SK-N-SH (cell line): ENCODE measurements around the gene TBK1. TPM values are rescaled to one million over a fixed set of nuclear protein-coding genes. Genes with fewer than 3 reads are reported as not detected.

Experiments used
- CTCF ChIA-PET: fragments of 300-600, 350-600 bp; formaldehyde crosslinking; extraction: SDS; loops from one replicate; lab custom pipeline; 2021; lab: Yijun Ruan, JAX
- POLR2A ChIA-PET: fragments of 350-600 bp; sonication (Branson Sonifier 250); formaldehyde crosslinking; extraction: SDS; loops from one replicate; lab custom pipeline; 2020; ENCODE audit warnings: antibody characterized with exemption, inconsistent platforms; lab: Yijun Ruan, JAX
- DNase-seq: peaks from one replicate; pipeline ENCODE4 v3.0.0; 2012
- H2AFZ ChIP-seq: fragments of 200-600 bp; sonication (generic); 2 replicates; pipeline ENCODE4 v1.8.1; 2016; ENCODE audit warnings: antibody characterized with exemption, mild to moderate bottlenecking, low read depth
- H3F3A ChIP-seq: fragments of 200-600 bp; sonication (generic); replicated peaks from 2 replicates; pipeline ENCODE3; 2016; ENCODE audit warnings: antibody characterized with exemption, mild to moderate bottlenecking; ENCODE audit not compliant: insufficient read depth
- H3K27ac ChIP-seq, 2 experiments: fragments of 200-500 bp in 1 of 2; fragments of 200-600 bp in 1 of 2; sonication (Bioruptor generic) in 1 of 2; sonication (generic), shearing (Covaris generic) in 1 of 2; 2 replicates each; pipeline versions ENCODE4 v1.5.1 to v1.6.1; 2014 to 2016; ENCODE audit warnings: low read depth in 2 of 2, inconsistent platforms in 1 of 2, low read length in 1 of 2, mild to moderate bottlenecking in 1 of 2, mixed read lengths in 1 of 2
- H3K27me3 ChIP-seq: fragments of 200-600 bp; sonication (generic), shearing (Covaris generic); 2 replicates; pipeline ENCODE4 v1.6.1; 2016; ENCODE audit warnings: mixed run types; ENCODE audit not compliant: insufficient read depth
- H3K36me3 ChIP-seq, 2 experiments: fragments of 200-500 bp in 1 of 2; fragments of 200-600 bp in 1 of 2; sonication (Bioruptor generic) in 1 of 2; sonication (generic) in 1 of 2; replicated peaks in 1 of 2; 2 replicates each; pipeline versions ENCODE3 to v1.5.1; 2014 to 2016; ENCODE audit warnings: low read length in 1 of 2, mild to moderate bottlenecking in 1 of 2; ENCODE audit not compliant: insufficient read depth in 2 of 2, control insufficient read depth in 1 of 2
- H3K4me1 ChIP-seq, 2 experiments: fragments of 200-500 bp in 1 of 2; fragments of 200-600 bp in 1 of 2; sonication (Bioruptor generic) in 1 of 2; sonication (generic), shearing (Covaris generic) in 1 of 2; 2 replicates each; pipeline versions ENCODE4 v1.5.1 to v1.6.1; 2014 to 2016; ENCODE audit warnings: low read depth in 1 of 2, low read length in 1 of 2, mixed run types in 1 of 2; ENCODE audit not compliant: insufficient read depth in 2 of 2, control insufficient read depth in 1 of 2
- H3K4me2 ChIP-seq: fragments of 200-600 bp; sonication (generic), shearing (Covaris generic); 2 replicates; pipeline ENCODE4 v1.6.1; 2017; ENCODE audit warnings: mixed run types
- H3K4me3 ChIP-seq, 2 experiments: fragments of 200-500 bp in 1 of 2; fragments of 200-600 bp in 1 of 2; sonication (Bioruptor generic) in 1 of 2; sonication (generic), shearing (Covaris generic) in 1 of 2; 2 replicates each; pipeline versions ENCODE4 v1.5.1 to v1.8.1; 2014 to 2016; ENCODE audit warnings: low read depth in 2 of 2, inconsistent platforms in 1 of 2, low read length in 1 of 2, mild to moderate bottlenecking in 1 of 2, mixed read lengths in 1 of 2, moderate library complexity in 1 of 2
- H3K79me2 ChIP-seq: fragments of 200-600 bp; sonication (generic); 2 replicates; pipeline ENCODE4 v1.8.1; 2017; ENCODE audit warnings: mild to moderate bottlenecking; ENCODE audit not compliant: insufficient read depth
- H3K9ac ChIP-seq: fragments of 200-600 bp; sonication (generic); 2 replicates; pipeline ENCODE4 v1.6.1; 2017; ENCODE audit warnings: mixed run types
- H3K9me2 ChIP-seq: fragments of 200-600 bp; sonication (generic); 2 replicates; pipeline ENCODE4 v1.6.1; 2017; ENCODE audit warnings: mixed run types
- H3K9me3 ChIP-seq: fragments of 200-600 bp; sonication (generic); 2 replicates; pipeline ENCODE4 v1.6.1; 2017; ENCODE audit warnings: mixed run types, mild to moderate bottlenecking, moderate library complexity
- H4K20me1 ChIP-seq: fragments of 200-600 bp; sonication (generic); 2 replicates; pipeline ENCODE4 v1.6.1; 2017; ENCODE audit warnings: mild to moderate bottlenecking, mixed run types; ENCODE audit not compliant: insufficient read depth
- CTCF ChIP-seq: fragments of 200-600 bp; sonication (generic); IDR thresholded peaks from 2 replicates; pipeline ENCODE4 v1.6.1; 2017; ENCODE audit warnings: antibody characterized with exemption, mild to moderate bottlenecking, moderate library complexity
- EP300 ChIP-seq, 2 experiments: IDR thresholded peaks; 2 replicates each; pipeline versions ENCODE4 v1.4.0 to v1.6.1; 2012; ENCODE audit warnings: borderline replicate concordance in 1 of 2, low read depth in 1 of 2, low read length in 1 of 2
- FOSL2 ChIP-seq: IDR thresholded peaks from 2 replicates; pipeline ENCODE4 v1.4.0; 2012; ENCODE audit warnings: low read depth, mild to moderate bottlenecking, moderate library complexity, borderline replicate concordance
- FOXM1 ChIP-seq: IDR thresholded peaks from 2 replicates; pipeline ENCODE4 v1.4.0; 2012; ENCODE audit warnings: low read depth, mild to moderate bottlenecking
- GABPA ChIP-seq: IDR thresholded peaks from 2 replicates; pipeline ENCODE4 v1.4.0; 2012; ENCODE audit warnings: low read depth, mild to moderate bottlenecking
- MAX ChIP-seq: IDR thresholded peaks from 2 replicates; pipeline ENCODE4 v1.4.0; 2012; ENCODE audit warnings: low read depth
- MEF2A ChIP-seq: IDR thresholded peaks from 2 replicates; pipeline ENCODE4 v1.4.0; 2012; ENCODE audit warnings: low read depth, borderline replicate concordance
- PBX3 ChIP-seq: IDR thresholded peaks from 2 replicates; pipeline ENCODE4; 2012
- POLR2AphosphoS5 ChIP-seq: IDR thresholded peaks from 2 replicates; pipeline ENCODE4 v1.6.1; 2012; ENCODE audit warnings: low read depth, low read length
- RAD21 ChIP-seq: IDR thresholded peaks from 2 replicates; pipeline ENCODE4 v1.6.1; 2012; ENCODE audit warnings: mild to moderate bottlenecking, low read length
- RCOR1 ChIP-seq: fragments of 150-350 bp; IDR thresholded peaks from 2 replicates; pipeline ENCODE4 v1.6.1; 2017; ENCODE audit warnings: antibody characterized with exemption, low read length
- SMC3 ChIP-seq: IDR thresholded peaks from 2 replicates; pipeline ENCODE4 v1.6.1; 2012; ENCODE audit warnings: low read depth, low read length, improper control_type of control experiment
- USF1 ChIP-seq: IDR thresholded peaks from 2 replicates; pipeline ENCODE4 v1.4.0; 2012; ENCODE audit warnings: low read depth, borderline replicate concordance
- USF2 ChIP-seq: fragments of 150-350 bp; IDR thresholded peaks from 2 replicates; pipeline ENCODE4 v1.6.1; 2017; ENCODE audit warnings: antibody characterized with exemption, low read length, low read depth, borderline replicate concordance
- WGBS: methylation state at CpG from one replicate; pipeline ENCODE4 v1.1.6; 2017; ENCODE audit warnings: low lambda C conversion rate; 5-methylcytosine and 5-hydroxymethylcytosine counted together
- polyA plus RNA-seq, 3 experiments: library from polyadenylated mRNA; depleted of rRNA; stranded (reverse); fragments of >200 nt; gene quantifications; 2 replicates each; pipeline ENCODE4 v1.2.3, GENCODE V29; 2012

TBK1 gene
- polyA plus RNA-seq, 1 of the 3 experiments (the other 2 are of a cell fraction), result 8.2 TPM

- no peak overlapping the region for H3K27ac ChIP-seq
- H3K4me3 ChIP-seq, result no peak overlapping the region
- no peak for DNase-seq
- TF ChIP-seq RAD21, result no peak
- no peak for TF ChIP-seq USF1
- TF ChIP-seq GABPA, result no peak
- no peak for TF ChIP-seq EP300 (IDR thresholded peaks at IDR 0.05; ENCODE audit: borderline replicate concordance in 1 of 2, low read depth in 1 of 2, low read length in 1 of 2)
- no peak for TF ChIP-seq FOSL2
- no peak for TF ChIP-seq FOXM1
- TF ChIP-seq POLR2AphosphoS5, result no peak
- TF ChIP-seq RCOR1, result no peak
- no peak for TF ChIP-seq MEF2A
- no peak for TF ChIP-seq PBX3
- no peak for TF ChIP-seq CTCF
- TF ChIP-seq SMC3, result no peak
- no peak for TF ChIP-seq USF2
- no peak for TF ChIP-seq MAX
- H3K9me3 ChIP-seq, result no peaks in the 10 kb centered on the region
- peaks cover 0 to 9% of the 10 kb centered on the region in 2 experiments; a peak in 1 of 4 replicates for H3K4me1 ChIP-seq
- no peaks in the 10 kb centered on the region for H3K79me2 ChIP-seq
- no peak overlapping the region for H3K4me2 ChIP-seq
- CTCF ChIA-PET, result no interaction called here
- POLR2A ChIA-PET, result no interaction called here
- H3K36me3 ChIP-seq, result no peaks in the 10 kb centered on the region
- no peak overlapping the region for H2AFZ ChIP-seq
- 73% methylated on average over 2 of the region's 2 CpGs for WGBS
- H3K9ac ChIP-seq, result no peak overlapping the region
- no peaks in the 10 kb centered on the region for H3K27me3 ChIP-seq
- no peaks in the 10 kb centered on the region for H3F3A ChIP-seq
- no peaks in the 10 kb centered on the region for H3K9me2 ChIP-seq
- no peaks in the 10 kb centered on the region for H4K20me1 ChIP-seq
Observed at GRCh38 chr12:64530566-64530965, 78.6 kb downstream of the TBK1 start.
